Measurements from ENCODE around the gene SIN3A. TPM values are rescaled to one million over a fixed set of nuclear protein-coding genes. Genes with fewer than 3 reads are reported as not detected.

The SIN3A gene
- total and polyA plus RNA-seq, 9 of the 15 experiments (the other 6 are each of a cell fraction or from before 2014, with no cell fraction given) = 11.1 to 70.3 (median 25.3) TPM

GRCh38 chr15:75397494-75397893 is 54.0 kb downstream of the SIN3A start:
- H3K4me2 ChIP-seq (ENCODE audit: insufficient read depth, low read length) = no peak overlapping the region

More at GRCh38 chr15:75397494-75397893, 54.0 kb downstream of the SIN3A start:
- DNase-seq (ENCODE audit: extremely low read depth in 1 of 4, low spot score in 3 of 4) (no peak), FAIRE-seq (no peak), ATAC-seq (no peak)
- ChIA-PET CTCF (ENCODE audit: low intra/inter-chr PET ratio) (no interaction called here), POLR2A (interaction anchor here (1.0 to 1.3 kb wide), 2 partner anchors 11 to 29 kb away, joined by 3 to 5 read pairs; partner anchors contain the start of gene MAN2C1)
- Histone ChIP-seq H3K9ac (ENCODE audit: insufficient read depth in 1 of 2, low read depth in 2 of 2, low read length in 2 of 2) (no peak overlapping the region), H2AFZ (ENCODE audit: low read depth, low read length) (no peak overlapping the region), H4K20me1 (replicated peaks; ENCODE audit: control insufficient read depth, insufficient read depth, low read length) (no peaks in the 10 kb centered on the region), H3K36me3 (ENCODE audit: control insufficient read depth, insufficient read depth, low read length) (peaks cover 89% of the 10 kb centered on the region), H3K79me2 (ENCODE audit: control insufficient read depth, insufficient read depth, low read length) (no peaks in the 10 kb centered on the region), H3K27ac (ENCODE audit: extremely low read depth, low read depth, low read length) (no peak overlapping the region), H3K9me1 (ENCODE audit: control insufficient read depth, insufficient read depth, low read length) (no peaks in the 10 kb centered on the region), H3K4me1 (replicated peaks in 1 of 2; ENCODE audit: control insufficient read depth in 2 of 2, insufficient read depth in 2 of 2, low read length in 2 of 2) (no peaks in the 10 kb centered on the region), H3K4me3 (no peak overlapping the region), H3K9me3 (replicated peaks; ENCODE audit: control insufficient read depth, insufficient read depth, low read depth, low read length) (no peaks in the 10 kb centered on the region), H3K27me3 (ENCODE audit: control insufficient read depth in 2 of 2, insufficient read depth in 2 of 2, low read length in 2 of 2) (no peaks in the 10 kb centered on the region)
- WGBS (ENCODE audit: insufficient coverage, low coverage, missing lambda C conversion rate) = 83% methylated on average over 2 of the region's 2 CpGs
- no TSS peak for BruUV-seq (replicated peaks)
- in situ Hi-C loops (cut with MboI) = no loop called here
- intact Hi-C loops (cut with micrococcal nuclease) = no loop called here
- TF ChIP-seq MLX (CRISPR knock-in tag; conservative IDR thresholded peaks at IDR 0.05) (no peak), FOXP4 (CRISPR knock-in tag; IDR thresholded peaks at IDR 0.05; ENCODE audit: borderline replicate concordance) (no peak), BRCA1 (IDR thresholded peaks at IDR 0.05) (no peak), BRCA1 (CRISPR knock-in tag; IDR thresholded peaks at IDR 0.05) (no peak), ZNF561 (CRISPR knock-in tag; conservative IDR thresholded peaks at IDR 0.05) (no peak), NR2C2 (CRISPR knock-in tag; IDR thresholded peaks at IDR 0.05) (no peak), NR2C2 (tag; IDR thresholded peaks at IDR 0.05) (no peak), KLF1 (tag; IDR thresholded peaks at IDR 0.05) (no peak)
- TF ChIP-seq, protein P1, sequence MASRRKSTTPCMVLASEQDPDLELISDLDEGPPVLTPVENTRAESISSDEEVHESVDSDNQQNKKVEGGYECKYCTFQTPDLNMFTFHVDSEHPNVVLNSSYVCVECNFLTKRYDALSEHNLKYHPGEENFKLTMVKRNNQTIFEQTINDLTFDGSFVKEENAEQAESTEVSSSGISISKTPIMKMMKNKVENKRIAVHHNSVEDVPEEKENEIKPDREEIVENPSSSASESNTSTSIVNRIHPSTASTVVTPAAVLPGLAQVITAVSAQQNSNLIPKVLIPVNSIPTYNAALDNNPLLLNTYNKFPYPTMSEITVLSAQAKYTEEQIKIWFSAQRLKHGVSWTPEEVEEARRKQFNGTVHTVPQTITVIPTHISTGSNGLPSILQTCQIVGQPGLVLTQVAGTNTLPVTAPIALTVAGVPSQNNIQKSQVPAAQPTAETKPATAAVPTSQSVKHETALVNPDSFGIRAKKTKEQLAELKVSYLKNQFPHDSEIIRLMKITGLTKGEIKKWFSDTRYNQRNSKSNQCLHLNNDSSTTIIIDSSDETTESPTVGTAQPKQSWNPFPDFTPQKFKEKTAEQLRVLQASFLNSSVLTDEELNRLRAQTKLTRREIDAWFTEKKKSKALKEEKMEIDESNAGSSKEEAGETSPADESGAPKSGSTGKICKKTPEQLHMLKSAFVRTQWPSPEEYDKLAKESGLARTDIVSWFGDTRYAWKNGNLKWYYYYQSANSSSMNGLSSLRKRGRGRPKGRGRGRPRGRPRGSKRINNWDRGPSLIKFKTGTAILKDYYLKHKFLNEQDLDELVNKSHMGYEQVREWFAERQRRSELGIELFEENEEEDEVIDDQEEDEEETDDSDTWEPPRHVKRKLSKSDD (conservative IDR thresholded peaks at IDR 0.05; ENCODE audit: low read length) = no peak

Measured in K562 (cell line).